SHP77 treated with DMSO at 0.1 percent for 48 hours (cell line): ENCODE results near the gene ARL6.
A peak's percentile ranks its signal among the peaks of the same experiment; 100 is the strongest.

Source experiments
- DNase-seq: peaks from one replicate; lab custom pipeline; 2025; lab: John Stamatoyannopoulos, UW

Gene ARL6

GRCh38 chr3:97764407-97765238 lies at the start of gene ARL6:
ARL6 (plus strand) TSS chr3:97764758; CDS start chr3:97768108, 3,350 bp downstream.
- DNase-seq: peak; percentile 100

- DNase-seq: peak; percentile 84
Measured at GRCh38 chr3:97719156-97719821, 45.3 kb upstream of the ARL6 start.

GRCh38 chr3:97720417-97720816 lies 44.1 kb upstream of the ARL6 start:
- DNase-seq: peak; percentile 52

DNA sequence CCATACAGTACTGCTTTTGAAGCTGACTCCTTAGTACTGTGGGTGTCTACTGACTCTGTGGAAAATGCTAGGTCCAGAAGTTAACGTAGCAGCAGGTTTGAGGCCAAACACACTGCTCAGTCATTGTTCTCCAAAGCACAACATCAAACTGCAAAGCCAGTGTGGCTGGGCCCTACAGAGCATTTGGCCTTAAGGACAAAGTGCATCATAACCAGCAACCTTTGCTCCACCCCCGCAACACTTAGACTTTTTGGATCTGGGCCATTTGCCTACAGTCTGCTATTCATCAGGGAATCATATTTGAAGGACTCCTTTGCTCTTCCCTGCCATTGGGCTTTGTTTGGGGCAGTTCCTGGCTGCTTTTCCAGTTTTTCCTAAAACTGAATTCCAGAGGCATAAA lies 43.1 kb upstream of the ARL6 start:
- no peak for DNase-seq

GRCh38 chr3:97736928-97737327 lies 27.6 kb upstream of the ARL6 start:
- no peak for DNase-seq

- DNase-seq: no peak
Measured at GRCh38 chr3:97738761-97739160, 25.8 kb upstream of the ARL6 start.

- no peak for DNase-seq
Measured at GRCh38 chr3:97742036-97742435, 22.5 kb upstream of the ARL6 start.

GRCh38 chr3:97744289-97744688 lies 20.3 kb upstream of the ARL6 start:
- DNase-seq: no peak

- DNase-seq: no peak
Measured at GRCh38 chr3:97763586-97764406, 762 bp upstream of the ARL6 start.

GRCh38 chr3:97765336-97765735 lies 778 bp downstream of the ARL6 start:
- no peak for DNase-seq

GRCh38 chr3:97772926-97773325 lies 8.4 kb downstream of the ARL6 start:
- DNase-seq: no peak

DNA sequence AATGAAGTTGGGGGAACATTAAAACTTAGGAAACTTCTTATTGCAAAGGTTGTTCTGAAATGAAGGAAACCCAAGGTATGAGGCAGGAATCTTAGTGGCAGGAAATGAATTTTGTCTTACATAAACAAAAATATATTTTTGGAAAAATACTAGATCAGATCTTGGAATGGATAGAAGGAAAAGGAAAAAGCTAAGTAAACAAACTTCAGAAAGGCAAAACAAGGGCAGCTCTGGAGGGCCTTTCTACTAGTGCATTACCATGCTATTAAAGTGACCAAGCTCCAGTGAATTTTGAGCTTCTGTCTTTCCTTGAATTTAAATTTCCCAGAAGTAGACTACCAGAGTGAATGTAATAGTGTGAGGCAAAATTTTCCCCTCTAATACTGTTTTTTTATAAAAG lies 13.6 kb downstream of the ARL6 start:
- DNase-seq: no peak

GRCh38 chr3:97793420-97794019 lies 29.0 kb downstream of the ARL6 start:
- peak; percentile 43 for DNase-seq

DNA sequence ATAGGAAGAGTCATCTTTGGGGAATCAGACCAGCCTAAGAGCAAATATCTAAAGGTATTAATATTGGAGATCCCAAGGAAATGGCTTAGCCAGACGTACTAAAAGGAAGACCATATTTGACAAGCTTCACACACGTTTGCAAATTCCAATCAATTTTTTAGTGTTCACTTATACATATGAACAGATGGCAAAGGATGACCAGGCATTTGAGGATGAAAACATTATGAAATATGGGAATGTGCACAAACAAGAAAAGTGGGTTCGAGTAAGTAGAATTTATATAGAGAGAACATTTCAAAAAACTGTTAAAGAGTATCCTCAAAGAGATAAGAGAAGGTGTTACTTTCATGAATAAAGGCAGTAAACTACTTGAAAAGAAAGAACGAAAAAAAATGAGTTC lies 31.4 kb downstream of the ARL6 start:
- no peak for DNase-seq

GRCh38 chr3:97804471-97804870 lies 39.9 kb downstream of the ARL6 start:
- DNase-seq: no peak

- no peak for DNase-seq
Measured at GRCh38 chr3:97810779-97811390, 46.3 kb downstream of the ARL6 start.

- peak; percentile 52 for DNase-seq
Measured at GRCh38 chr3:97815149-97815917, 50.8 kb downstream of the ARL6 start.

DNA sequence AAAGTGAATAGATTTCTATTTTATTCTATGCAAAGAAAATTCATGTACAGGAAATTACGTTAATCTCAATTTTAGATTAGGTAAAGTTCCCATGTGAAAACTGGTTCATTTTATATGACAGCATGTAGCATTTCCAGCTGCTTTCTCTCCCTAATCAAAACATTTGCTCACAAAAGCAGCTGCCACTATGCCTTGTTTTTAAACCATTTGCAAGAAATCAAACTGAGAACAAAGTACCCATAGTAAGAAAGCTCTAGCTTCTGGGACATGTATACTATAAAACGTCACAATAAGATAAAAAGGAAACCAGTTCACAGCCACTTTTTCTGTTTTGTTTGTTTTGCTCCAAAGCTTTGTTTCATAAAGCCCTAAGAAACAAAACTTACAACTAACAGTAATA lies 52.3 kb downstream of the ARL6 start:
- no peak for DNase-seq

GRCh38 chr3:97817965-97818364 lies 53.4 kb downstream of the ARL6 start:
- DNase-seq: peak; percentile 98

DNA sequence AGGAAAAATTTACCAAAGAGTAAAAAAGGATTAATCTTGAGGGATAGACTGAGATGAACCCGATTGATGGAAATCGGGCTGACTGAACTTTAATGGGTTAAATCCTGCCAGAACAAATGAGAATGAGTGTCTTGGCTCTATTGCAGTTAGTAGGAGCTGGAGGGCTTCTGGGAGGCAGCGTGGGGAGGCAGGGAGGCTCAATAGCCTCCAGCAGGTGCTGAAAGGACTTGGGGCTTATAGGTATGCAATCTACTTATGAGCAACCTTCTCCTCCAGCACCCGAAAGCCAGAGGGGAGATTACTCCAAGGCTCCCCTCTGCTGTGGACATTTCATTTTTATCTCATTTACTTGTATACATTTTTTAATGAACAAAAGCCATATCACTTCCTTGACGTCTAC lies 56.2 kb downstream of the ARL6 start:
- DNase-seq: no peak

- peak; percentile 71 for DNase-seq
Measured at GRCh38 chr3:97821287-97821773, 56.8 kb downstream of the ARL6 start.
